ENCODE measurements around the gene RNF8. TPM values are rescaled to one million over a fixed set of nuclear protein-coding genes. Genes with fewer than 3 reads are reported as not detected.
"Not testable (repeated sequence)": the region's sequence is repeated elsewhere in the genome, so short reads cannot be mapped to it uniquely, and the experiment has no call there.

RNF8 gene
- total and polyA plus RNA-seq, 2 donors (not counting 1 experiment from before 2014, with no cell fraction given) = 19.5 to 20.6 TPM

- no peak overlapping the region for H2AFZ ChIP-seq (ENCODE audit: low read length)
- TF ChIP-seq CTCF (conservative IDR thresholded peaks at IDR 0.05 in 1 of 2, IDR thresholded peaks at IDR 0.05 in 1 of 2; ENCODE audit: low read depth in 1 of 2, low read length in 2 of 2) (no peak), EZH2 (IDR thresholded peaks at IDR 0.05; ENCODE audit: low read length, missing control alignments) (no peak)
- no peak overlapping the region for H3K4me3 ChIP-seq (replicated peaks in 1 of 4; ENCODE audit: control extremely low read depth in 1 of 4, insufficient read depth in 1 of 4, low read depth in 3 of 4, low read length in 4 of 4)
- H3K36me3 ChIP-seq (ENCODE audit: control insufficient read depth, insufficient read depth, low read length) = peaks cover 2% of the 10 kb centered on the region
- no peaks in the 10 kb centered on the region for H3K79me2 ChIP-seq (ENCODE audit: control insufficient read depth, insufficient read depth, low read length)
- H3K9ac ChIP-seq (ENCODE audit: insufficient read depth, low read length) = no peak overlapping the region
- H3K9me3 ChIP-seq (ENCODE audit: control insufficient read depth, insufficient read depth, low read depth, low read length) = no peaks in the 10 kb centered on the region
- no peak for DNase-seq (ENCODE audit: low read depth in 2 of 2)
- H3K27me3 ChIP-seq (ENCODE audit: control insufficient read depth, insufficient read depth, low read length) = no peaks in the 10 kb centered on the region
- no peaks in the 10 kb centered on the region for H3K4me1 ChIP-seq (ENCODE audit: control insufficient read depth, extremely low read depth, insufficient read depth, low read length)
- no peak overlapping the region for H3K27ac ChIP-seq (ENCODE audit: insufficient read depth, low read length)
- no peaks in the 10 kb centered on the region for H4K20me1 ChIP-seq (ENCODE audit: control insufficient read depth, extremely low read depth, insufficient read depth, low read length)
- no peak overlapping the region for H3K4me2 ChIP-seq (ENCODE audit: extremely low read depth, insufficient read depth, low read length)
Observed at GRCh38 chr6:37306624-37307222, 47.1 kb upstream of the RNF8 start.

GRCh38 chr6:37307484-37307883, 46.3 kb upstream of the RNF8 start:
- not testable (repeated sequence) for H3K36me3 ChIP-seq (ENCODE audit: control insufficient read depth, insufficient read depth, low read length); H3K4me3 ChIP-seq (replicated peaks in 1 of 4; ENCODE audit: control extremely low read depth in 1 of 4, insufficient read depth in 1 of 4, low read depth in 3 of 4, low read length in 4 of 4); H3K9ac ChIP-seq (ENCODE audit: insufficient read depth, low read length); H3K27me3 ChIP-seq (ENCODE audit: control insufficient read depth, insufficient read depth, low read length); H3K4me2 ChIP-seq (ENCODE audit: extremely low read depth, insufficient read depth, low read length); H3K9me3 ChIP-seq (ENCODE audit: control insufficient read depth, insufficient read depth, low read depth, low read length); H3K79me2 ChIP-seq (ENCODE audit: control insufficient read depth, insufficient read depth, low read length); H3K27ac ChIP-seq (ENCODE audit: insufficient read depth, low read length); DNase-seq (ENCODE audit: low read depth in 2 of 2); H3K4me1 ChIP-seq (ENCODE audit: control insufficient read depth, extremely low read depth, insufficient read depth, low read length); H2AFZ ChIP-seq (ENCODE audit: low read length); H4K20me1 ChIP-seq (ENCODE audit: control insufficient read depth, extremely low read depth, insufficient read depth, low read length)

- Histone ChIP-seq H2AFZ (ENCODE audit: low read length) (no peak overlapping the region), H3K4me2 (ENCODE audit: extremely low read depth, insufficient read depth, low read length) (no peak overlapping the region), H3K27me3 (ENCODE audit: control insufficient read depth, insufficient read depth, low read length) (no peaks in the 10 kb centered on the region), H3K27ac (ENCODE audit: insufficient read depth, low read length) (no peak overlapping the region), H3K79me2 (ENCODE audit: control insufficient read depth, insufficient read depth, low read length) (no peaks in the 10 kb centered on the region), H3K4me1 (ENCODE audit: control insufficient read depth, extremely low read depth, insufficient read depth, low read length) (no peaks in the 10 kb centered on the region), H3K4me3 (replicated peaks in 1 of 4; ENCODE audit: control extremely low read depth in 1 of 4, insufficient read depth in 1 of 4, low read depth in 3 of 4, low read length in 4 of 4) (no peak overlapping the region), H3K36me3 (ENCODE audit: control insufficient read depth, insufficient read depth, low read length) (peaks cover 2% of the 10 kb centered on the region), H3K9me3 (ENCODE audit: control insufficient read depth, insufficient read depth, low read depth, low read length) (no peaks in the 10 kb centered on the region), H3K9ac (ENCODE audit: insufficient read depth, low read length) (no peak overlapping the region), H4K20me1 (ENCODE audit: control insufficient read depth, extremely low read depth, insufficient read depth, low read length) (no peaks in the 10 kb centered on the region)
- TF ChIP-seq EZH2 (IDR thresholded peaks at IDR 0.05; ENCODE audit: low read length, missing control alignments) = no peak
- no peak for TF ChIP-seq CTCF (conservative IDR thresholded peaks at IDR 0.05 in 1 of 2, IDR thresholded peaks at IDR 0.05 in 1 of 2; ENCODE audit: low read depth in 1 of 2, low read length in 2 of 2)
- DNase-seq (ENCODE audit: low read depth in 2 of 2) = peak; percentile 68 to 78
Observed at GRCh38 chr6:37308069-37308815, 45.5 kb upstream of the RNF8 start.

Data from fibroblast of lung (primary cell).